HG02610 (cell line): Measurements from ENCODE around the gene CEP112.

Experiments
- ATAC-seq: cut with Tn5 transposase; IDR thresholded peaks from one replicate; pipeline ENCODE4 v1.9.1; 2021; ENCODE audit warnings: mild to moderate bottlenecking, moderate library complexity; ENCODE audit not compliant: unreplicated experiment

CEP112 gene

GRCh38 chr17:65942592-65942991 lies 249.3 kb downstream of the CEP112 start:
- ATAC-seq = no peak

DNA sequence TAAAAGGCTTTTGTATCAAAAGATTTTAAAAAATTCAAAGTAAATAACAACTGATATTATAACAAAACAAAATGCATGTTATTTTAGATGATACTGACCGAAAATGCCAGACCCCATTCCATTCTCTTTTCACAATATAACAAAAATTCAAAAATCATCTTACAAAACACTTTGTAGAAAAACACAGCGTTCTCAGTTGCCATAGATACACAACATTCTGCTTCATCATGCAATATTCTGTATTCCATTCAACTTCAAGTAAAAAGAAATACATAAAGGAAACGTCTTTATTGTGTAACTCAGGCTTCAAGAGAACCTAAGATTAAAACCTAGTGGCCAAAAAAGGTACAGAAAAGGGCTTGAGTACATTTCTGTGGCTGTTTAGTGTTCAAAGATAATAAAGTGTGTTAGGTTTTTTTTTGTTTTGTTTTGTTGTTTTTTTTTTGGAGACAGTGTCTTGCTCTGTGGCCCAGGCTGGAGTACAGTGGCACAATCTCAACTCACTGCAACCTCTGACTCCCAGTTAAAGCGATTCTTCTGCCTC lies 250.5 kb downstream of the CEP112 start:
- ATAC-seq = no peak

DNA sequence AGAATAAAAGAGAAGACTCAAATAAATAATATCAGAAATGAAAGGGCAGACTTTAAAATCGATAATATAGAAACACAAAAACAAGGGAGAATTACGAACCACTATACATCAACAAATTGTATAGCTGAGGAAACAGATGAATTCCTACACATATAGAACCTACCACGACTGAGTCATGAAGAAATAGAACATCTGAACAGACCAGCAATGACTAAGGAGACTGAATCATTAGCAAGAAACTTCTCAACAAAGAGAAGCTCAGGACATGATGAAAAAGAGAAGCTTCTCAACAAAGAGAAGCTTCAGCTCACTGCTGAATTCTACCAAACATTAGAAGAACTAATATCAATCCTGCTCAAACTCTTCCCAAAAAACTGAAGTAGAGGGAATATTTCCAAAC lies 255.9 kb downstream of the CEP112 start:
- no peak for ATAC-seq

DNA sequence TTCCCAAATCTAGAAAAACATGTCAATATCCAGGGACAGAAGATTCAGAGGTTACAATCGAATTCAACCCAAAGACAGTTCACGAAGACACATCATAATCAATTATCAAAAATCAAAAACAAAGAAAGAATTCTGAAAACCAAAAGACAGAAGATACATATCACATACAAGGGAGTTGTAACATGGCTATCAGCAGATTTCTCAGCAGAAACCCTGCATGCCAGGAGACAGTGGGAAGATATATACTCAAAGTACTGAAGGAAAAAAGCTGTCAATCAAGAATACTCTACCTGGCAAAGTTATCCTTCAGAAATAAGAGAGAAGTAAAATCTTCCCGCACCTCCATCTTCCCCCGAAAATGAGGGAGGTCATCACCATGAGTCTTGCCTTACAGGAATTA lies 258.6 kb downstream of the CEP112 start:
- no peak for ATAC-seq

- no peak for ATAC-seq
Observed at GRCh38 chr17:65931246-65932149, 260.4 kb downstream of the CEP112 start.

GRCh38 chr17:65930140-65930730 lies 261.7 kb downstream of the CEP112 start:
- ATAC-seq = no peak

DNA sequence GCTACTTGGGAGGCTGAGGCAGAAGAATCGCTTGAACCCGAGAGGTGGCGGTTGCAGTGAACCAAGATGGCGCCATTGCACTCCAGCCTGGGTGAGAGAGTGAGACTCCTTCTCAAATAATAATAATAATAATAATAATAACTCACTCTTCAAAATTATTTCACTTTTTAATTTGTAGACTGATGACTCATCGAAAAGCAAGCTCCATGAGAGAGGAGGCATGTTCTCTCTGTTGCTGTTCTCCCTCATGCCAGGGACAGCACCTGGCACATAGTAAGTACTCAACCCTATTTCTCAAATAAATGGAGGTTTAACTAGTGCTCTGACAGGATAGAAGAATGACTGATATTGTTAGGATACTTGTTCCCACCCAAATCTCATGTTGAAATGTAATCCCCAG lies 265.3 kb downstream of the CEP112 start:
- ATAC-seq = no peak

GRCh38 chr17:65925606-65926307 lies 266.2 kb downstream of the CEP112 start:
- ATAC-seq = no peak

DNA sequence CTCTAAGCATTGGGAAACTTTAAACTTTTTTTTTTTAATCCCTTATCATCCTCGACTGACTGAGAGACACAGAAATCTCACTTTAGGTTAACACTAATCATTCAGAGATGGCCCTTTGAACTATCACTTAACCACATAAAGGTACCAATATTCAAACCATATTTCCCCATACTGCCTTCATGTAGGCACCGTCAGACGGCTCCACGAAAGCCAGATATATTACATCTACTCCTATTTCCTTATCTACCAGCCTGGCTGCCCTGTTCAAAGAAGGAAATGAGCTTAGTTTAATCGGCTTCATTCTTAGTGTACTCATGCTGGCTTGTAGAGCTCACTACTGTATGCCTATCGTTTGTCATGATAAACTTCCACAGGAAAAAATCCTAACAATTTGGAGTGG lies 270.9 kb downstream of the CEP112 start:
- no peak for ATAC-seq

- no peak for ATAC-seq
Observed at GRCh38 chr17:65918916-65919315, 273.0 kb downstream of the CEP112 start.

- no peak for ATAC-seq
Observed at GRCh38 chr17:65918500-65918899, 273.4 kb downstream of the CEP112 start.

GRCh38 chr17:65917560-65917959 lies 274.4 kb downstream of the CEP112 start:
- no peak for ATAC-seq

GRCh38 chr17:65916425-65916824 lies 275.5 kb downstream of the CEP112 start:
- no peak for ATAC-seq

- peak; percentile 98 for ATAC-seq
Observed at GRCh38 chr17:65914784-65915342, 277.1 kb downstream of the CEP112 start.

GRCh38 chr17:65913326-65913850 lies 278.5 kb downstream of the CEP112 start:
- no peak for ATAC-seq

DNA sequence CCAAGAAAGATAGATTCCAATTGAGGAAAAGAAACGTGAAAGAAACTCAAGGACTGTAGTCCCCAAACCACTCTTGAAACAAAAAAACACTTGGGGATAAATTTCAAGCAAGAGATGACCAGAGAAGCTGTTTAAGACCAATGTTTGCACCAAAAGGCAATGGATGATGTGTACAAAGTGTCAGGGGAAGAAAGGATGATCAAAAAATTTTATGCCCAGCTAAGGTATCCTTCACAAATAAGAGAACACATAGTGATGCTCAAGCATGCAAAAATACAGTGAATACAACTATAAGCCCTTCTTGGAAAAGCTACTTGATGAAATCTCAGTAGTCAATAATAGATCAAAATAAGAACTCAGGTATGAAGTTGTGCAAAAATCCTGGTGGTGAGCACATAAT lies 281.1 kb downstream of the CEP112 start:
- ATAC-seq = no peak

- ATAC-seq = no peak
Observed at GRCh38 chr17:65902831-65903522, 289.0 kb downstream of the CEP112 start.

GRCh38 chr17:65902155-65902554 lies 289.8 kb downstream of the CEP112 start:
- ATAC-seq = no peak

GRCh38 chr17:65901394-65901793 lies 290.5 kb downstream of the CEP112 start:
- no peak for ATAC-seq

- no peak for ATAC-seq
Observed at GRCh38 chr17:65900216-65900615, 291.7 kb downstream of the CEP112 start.
